ENCODE results near the gene GPR183. TPM values are rescaled to one million over a fixed set of nuclear protein-coding genes. Genes with fewer than 3 reads are reported as not detected.

The GPR183 gene
- total RNA-seq, 1 experiment from 2014 or later = 0.30 TPM

DNA sequence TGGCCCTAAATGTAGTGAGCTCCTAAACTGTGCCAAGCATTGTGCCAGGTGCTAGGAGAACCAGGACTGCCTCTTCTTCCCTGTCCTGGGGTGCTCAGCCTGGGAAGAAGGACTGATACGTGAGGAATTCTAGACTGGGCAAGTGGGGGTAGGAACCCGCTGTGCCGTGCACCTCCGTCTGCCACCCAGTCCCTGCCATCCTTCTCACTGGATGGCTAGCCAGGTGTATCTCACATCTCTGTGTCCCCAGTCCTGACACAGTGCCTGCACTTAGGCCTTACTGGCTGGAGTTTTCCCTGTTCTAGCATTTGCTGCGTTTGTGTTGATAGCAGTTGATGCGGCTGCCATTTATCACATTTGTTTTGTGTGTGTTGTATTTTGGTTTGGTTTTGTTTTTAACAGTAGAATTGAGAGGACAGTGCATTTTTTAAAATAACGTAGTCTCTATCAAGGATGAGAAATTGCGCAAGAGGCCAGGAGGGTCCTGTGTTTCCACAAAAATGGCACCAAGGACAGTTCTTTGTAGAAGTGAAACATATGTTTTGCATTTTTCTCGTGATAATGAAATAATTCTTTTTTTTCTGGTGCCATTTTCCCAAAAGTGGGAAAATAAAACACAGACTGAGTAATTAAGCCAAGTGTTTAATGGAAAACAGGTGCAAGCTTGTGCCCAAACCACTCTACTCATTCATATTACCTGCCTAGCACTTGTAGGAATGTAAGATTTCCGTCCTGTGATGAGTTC lies 4.7 kb upstream of the GPR183 start:
- DNase-seq (ENCODE audit: low read depth, low spot score) (no peak), ATAC-seq (no peak)
- ChIA-PET RAD21 (ENCODE audit: low non-redundant PET in 1 of 2, low total read pairs in 2 of 2, uncharacterized antibody in 2 of 2, unreplicated experiment in 2 of 2) (no interaction called here), CTCF (no interaction called here), POLR2A (interaction anchor here (1.0 kb wide), 1 partner anchor 10 kb away, joined by 3 read pairs; no protein-coding TSS in a partner anchor)
- Histone ChIP-seq H3K4me3 (replicated peaks in 1 of 2; ENCODE audit: low read depth in 1 of 2, low read length in 2 of 2) (no peak overlapping the region), H3K9me2 (ENCODE audit: insufficient read depth) (no peaks in the 10 kb centered on the region), H3K4me1 (ENCODE audit: control insufficient read depth in 1 of 2, insufficient read depth in 2 of 2, low read length in 2 of 2) (peaks cover 72 to 95% of the 10 kb centered on the region in 2 experiments), H3K27me3 (ENCODE audit: insufficient read depth, low read length) (no peaks in the 10 kb centered on the region), H4K20me1 (ENCODE audit: insufficient read depth) (no peaks in the 10 kb centered on the region), H3K27ac (ENCODE audit: low read depth, low read length) (no peak overlapping the region), H3K4me2 (ENCODE audit: low read length) (peak overlapping the region; percentile 40), H3K9ac (ENCODE audit: low read length) (0 out of 2 replicates have a peak overlapping the region, but pooled peaks have one; percentile 36), H3K9me3 (ENCODE audit: control insufficient read depth in 1 of 2, insufficient read depth in 1 of 2, low read depth in 1 of 2, low read length in 2 of 2) (no peaks in the 10 kb centered on the region), H3K36me3 (ENCODE audit: control insufficient read depth in 1 of 2, insufficient read depth in 2 of 2, low read length in 2 of 2) (0 out of 4 replicates have a peak, but pooled peaks cover 0 to 6% of the 10 kb centered on the region in 2 experiments), H2AFZ (ENCODE audit: low read depth, low read length, poor library complexity, severe bottlenecking) (no peak overlapping the region), H3K79me2 (ENCODE audit: insufficient read depth, low read length) (peaks cover 24% of the 10 kb centered on the region; the same call in 1 of the 2 replicates)
- TF ChIP-seq, protein P1, sequence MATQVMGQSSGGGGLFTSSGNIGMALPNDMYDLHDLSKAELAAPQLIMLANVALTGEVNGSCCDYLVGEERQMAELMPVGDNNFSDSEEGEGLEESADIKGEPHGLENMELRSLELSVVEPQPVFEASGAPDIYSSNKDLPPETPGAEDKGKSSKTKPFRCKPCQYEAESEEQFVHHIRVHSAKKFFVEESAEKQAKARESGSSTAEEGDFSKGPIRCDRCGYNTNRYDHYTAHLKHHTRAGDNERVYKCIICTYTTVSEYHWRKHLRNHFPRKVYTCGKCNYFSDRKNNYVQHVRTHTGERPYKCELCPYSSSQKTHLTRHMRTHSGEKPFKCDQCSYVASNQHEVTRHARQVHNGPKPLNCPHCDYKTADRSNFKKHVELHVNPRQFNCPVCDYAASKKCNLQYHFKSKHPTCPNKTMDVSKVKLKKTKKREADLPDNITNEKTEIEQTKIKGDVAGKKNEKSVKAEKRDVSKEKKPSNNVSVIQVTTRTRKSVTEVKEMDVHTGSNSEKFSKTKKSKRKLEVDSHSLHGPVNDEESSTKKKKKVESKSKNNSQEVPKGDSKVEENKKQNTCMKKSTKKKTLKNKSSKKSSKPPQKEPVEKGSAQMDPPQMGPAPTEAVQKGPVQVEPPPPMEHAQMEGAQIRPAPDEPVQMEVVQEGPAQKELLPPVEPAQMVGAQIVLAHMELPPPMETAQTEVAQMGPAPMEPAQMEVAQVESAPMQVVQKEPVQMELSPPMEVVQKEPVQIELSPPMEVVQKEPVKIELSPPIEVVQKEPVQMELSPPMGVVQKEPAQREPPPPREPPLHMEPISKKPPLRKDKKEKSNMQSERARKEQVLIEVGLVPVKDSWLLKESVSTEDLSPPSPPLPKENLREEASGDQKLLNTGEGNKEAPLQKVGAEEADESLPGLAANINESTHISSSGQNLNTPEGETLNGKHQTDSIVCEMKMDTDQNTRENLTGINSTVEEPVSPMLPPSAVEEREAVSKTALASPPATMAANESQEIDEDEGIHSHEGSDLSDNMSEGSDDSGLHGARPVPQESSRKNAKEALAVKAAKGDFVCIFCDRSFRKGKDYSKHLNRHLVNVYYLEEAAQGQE (IDR thresholded peaks at IDR 0.05; ENCODE audit: low read depth) = peak; percentile 18; the same call in 1 of the 2 replicates
- TF ChIP-seq CEBPB (IDR thresholded peaks at IDR 0.05; ENCODE audit: low read depth) (peak; percentile 59; the same call in 1 of the 2 replicates), CBX3 (IDR thresholded peaks at IDR 0.05; ENCODE audit: low read depth) (no peak)
- no TSS peak for BruUV-seq (replicated peaks)
- intact Hi-C loops (cut with micrococcal nuclease) = no loop called here

DNA sequence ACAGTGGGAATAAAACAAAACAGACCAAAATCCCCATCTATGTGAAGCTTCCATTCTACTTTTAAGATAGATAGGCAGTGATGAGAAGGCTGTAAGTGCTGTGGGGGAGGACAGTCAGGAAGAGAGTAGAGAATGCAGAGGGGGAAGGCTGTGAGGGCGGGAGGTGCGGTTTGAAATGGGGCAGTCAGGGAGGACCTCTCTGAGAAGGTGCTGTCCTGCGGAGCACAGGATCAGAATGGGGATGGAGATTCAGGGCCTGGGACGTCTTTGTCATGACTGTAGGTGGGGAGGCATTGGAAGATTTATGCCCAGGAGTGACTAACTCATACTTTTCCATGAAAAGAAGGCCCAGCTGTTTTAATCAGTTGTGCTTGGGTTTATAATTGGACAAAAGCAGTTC lies 3.9 kb upstream of the GPR183 start:
- peaks cover 72 to 95% of the 10 kb centered on the region in 2 experiments for H3K4me1 ChIP-seq (ENCODE audit: control insufficient read depth in 1 of 2, insufficient read depth in 2 of 2, low read length in 2 of 2)
- ATAC-seq (no peak), DNase-seq (ENCODE audit: low read depth, low spot score) (no peak)
- H3K4me3 ChIP-seq (replicated peaks in 1 of 2; ENCODE audit: low read depth in 1 of 2, low read length in 2 of 2) = no peak overlapping the region
- H3K9ac ChIP-seq (ENCODE audit: low read length) = peak overlapping the region; percentile 36
- ChIA-PET POLR2A (no interaction called here), RAD21 (ENCODE audit: low non-redundant PET in 1 of 2, low total read pairs in 2 of 2, uncharacterized antibody in 2 of 2, unreplicated experiment in 2 of 2) (no interaction called here), CTCF (no interaction called here)
- no peak overlapping the region for H3K27ac ChIP-seq (ENCODE audit: low read depth, low read length)
- H2AFZ ChIP-seq (ENCODE audit: low read depth, low read length, poor library complexity, severe bottlenecking) = no peak overlapping the region
- no peaks in the 10 kb centered on the region for H4K20me1 ChIP-seq (ENCODE audit: insufficient read depth)
- no peaks in the 10 kb centered on the region for H3K9me2 ChIP-seq (ENCODE audit: insufficient read depth)
- no peaks in the 10 kb centered on the region for H3K27me3 ChIP-seq (ENCODE audit: insufficient read depth, low read length)
- H3K36me3 ChIP-seq (ENCODE audit: control insufficient read depth in 1 of 2, insufficient read depth in 2 of 2, low read length in 2 of 2) = 0 out of 4 replicates have a peak, but pooled peaks cover 0 to 6% of the 10 kb centered on the region in 2 experiments
- no TSS peak for BruUV-seq (replicated peaks)
- peak overlapping the region; percentile 40 for H3K4me2 ChIP-seq (ENCODE audit: low read length)
- H3K9me3 ChIP-seq (ENCODE audit: control insufficient read depth in 1 of 2, insufficient read depth in 1 of 2, low read depth in 1 of 2, low read length in 2 of 2) = no peaks in the 10 kb centered on the region
- H3K79me2 ChIP-seq (ENCODE audit: insufficient read depth, low read length) = peaks cover 28% of the 10 kb centered on the region
- intact Hi-C loops (cut with micrococcal nuclease) = no loop called here
- TF ChIP-seq CEBPB (IDR thresholded peaks at IDR 0.05; ENCODE audit: low read depth) (no peak), CBX3 (IDR thresholded peaks at IDR 0.05; ENCODE audit: low read depth) (no peak), RAD21 (IDR thresholded peaks at IDR 0.05; ENCODE audit: low read depth) (no peak), SP1 (IDR thresholded peaks at IDR 0.05; ENCODE audit: low read depth) (no peak), EGR1 (IDR thresholded peaks at IDR 0.05; ENCODE audit: low read depth) (no peak), SRF (IDR thresholded peaks at IDR 0.05; ENCODE audit: low read depth) (no peak), JUND (IDR thresholded peaks at IDR 0.05) (no peak), FOSL1 (IDR thresholded peaks at IDR 0.05; ENCODE audit: low read depth) (no peak), ZNF274 (IDR thresholded peaks at IDR 0.05; ENCODE audit: low read depth, low read length) (no peak), ZFX (IDR thresholded peaks at IDR 0.05) (no peak), SIN3A (IDR thresholded peaks at IDR 0.05; ENCODE audit: low read depth) (no peak)
- TF ChIP-seq, protein P1 (IDR thresholded peaks at IDR 0.05; ENCODE audit: low read depth) = no peak
- TF ChIP-seq, protein P2, sequence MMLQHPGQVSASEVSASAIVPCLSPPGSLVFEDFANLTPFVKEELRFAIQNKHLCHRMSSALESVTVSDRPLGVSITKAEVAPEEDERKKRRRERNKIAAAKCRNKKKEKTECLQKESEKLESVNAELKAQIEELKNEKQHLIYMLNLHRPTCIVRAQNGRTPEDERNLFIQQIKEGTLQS (IDR thresholded peaks at IDR 0.05) = no peak

Data from HCT116 (cell line).